Keratinocyte (primary cell): Measurements from ENCODE around the gene DLG5. TPM values are rescaled to one million over a fixed set of nuclear protein-coding genes. Genes with fewer than 3 reads are reported as not detected.
"Not testable (repeated sequence)": the region's sequence is repeated elsewhere in the genome, so short reads cannot be mapped to it uniquely, and the experiment has no call there.

ENCODE experiments used
- DNase-seq: peaks from one replicate; pipeline ENCODE4 v3.0.0-alpha.2; 2011; ENCODE audit warnings: low read depth, missing footprints, low spot score
- FAIRE-seq: peaks from 2 replicates; lab custom pipeline; 2011; peaks lifted over from hg19 to GRCh38; lab: Jason Lieb, UNC
- H2AFZ ChIP-seq: 2 replicates; pipeline ENCODE4 v1.6.0; 2012; ENCODE audit warnings: low read length, control low read depth, inconsistent platforms; ENCODE audit not compliant: control insufficient read depth
- H3K27ac ChIP-seq: 2 replicates; pipeline ENCODE4 v1.5.1; 2011; ENCODE audit warnings: low read length; ENCODE audit not compliant: control insufficient read depth, insufficient read depth
- H3K27me3 ChIP-seq: 3 replicates; pipeline ENCODE4 v1.6.0; 2011; ENCODE audit warnings: low read length; ENCODE audit not compliant: control insufficient read depth, insufficient read depth; ENCODE audit errors: extremely low read depth
- H3K36me3 ChIP-seq, 2 experiments: 2 replicates in 1 of 2; 3 replicates in 1 of 2; pipeline ENCODE4 v1.5.1; 2011; ENCODE audit warnings: low read length in 2 of 2, mild to moderate bottlenecking in 1 of 2; ENCODE audit not compliant: control insufficient read depth in 2 of 2, insufficient read depth in 2 of 2; ENCODE audit errors: extremely low read depth in 1 of 2
- H3K4me1 ChIP-seq: 3 replicates; pipeline ENCODE4 v1.5.1; 2011; ENCODE audit warnings: low read length; ENCODE audit not compliant: control insufficient read depth, insufficient read depth; ENCODE audit errors: extremely low read depth
- H3K4me2 ChIP-seq: 3 replicates; pipeline ENCODE4 v1.6.0; 2011; ENCODE audit warnings: low read depth, low read length; ENCODE audit not compliant: control insufficient read depth, insufficient read depth; ENCODE audit errors: extremely low read depth
- H3K4me3 ChIP-seq, 3 experiments: fragments of 200-600 bp in 1 of 3; sonication (generic) in 1 of 3; 2 replicates in 2 of 3; 3 replicates in 1 of 3; pipeline ENCODE4 v1.5.1; 2011 to 2016; ENCODE audit warnings: low read length in 3 of 3, mild to moderate bottlenecking in 3 of 3, control low read depth in 2 of 3, inconsistent platforms in 1 of 3, low read depth in 1 of 3, mixed read lengths in 1 of 3, mixed run types in 1 of 3, moderate library complexity in 1 of 3; ENCODE audit not compliant: control insufficient read depth in 2 of 3, insufficient read depth in 2 of 3; ENCODE audit errors: extremely low read depth in 1 of 3
- H3K79me2 ChIP-seq: 2 replicates; pipeline ENCODE4 v1.6.0; 2012; ENCODE audit warnings: low read length; ENCODE audit not compliant: control insufficient read depth, insufficient read depth
- H3K9ac ChIP-seq: 3 replicates; pipeline ENCODE4 v1.6.0; 2011; ENCODE audit warnings: low read length; ENCODE audit not compliant: control insufficient read depth, insufficient read depth; ENCODE audit errors: extremely low read depth
- H3K9me1 ChIP-seq: 3 replicates; pipeline ENCODE4 v1.6.0; 2011; ENCODE audit warnings: low read length; ENCODE audit not compliant: control insufficient read depth, insufficient read depth; ENCODE audit errors: extremely low read depth
- H3K9me3 ChIP-seq: 2 replicates; pipeline ENCODE4 v1.5.1; 2012; ENCODE audit warnings: low read depth, low read length; ENCODE audit not compliant: control insufficient read depth
- H4K20me1 ChIP-seq: 3 replicates; pipeline ENCODE4 v1.6.0; 2011; ENCODE audit warnings: low read length; ENCODE audit not compliant: control insufficient read depth, insufficient read depth; ENCODE audit errors: extremely low read depth
- CTCF ChIP-seq, 3 experiments: IDR thresholded peaks in 1 of 3; conservative IDR thresholded peaks in 1 of 3; optimal IDR thresholded peaks in 1 of 3; 2 replicates in 2 of 3; 3 replicates in 1 of 3; pipeline versions ENCODE3 to v1.5.1; 2011; ENCODE audit warnings: low read length in 3 of 3, mild to moderate bottlenecking in 3 of 3, moderate library complexity in 2 of 3, control low read depth in 1 of 3, inconsistent platforms in 1 of 3; ENCODE audit not compliant: insufficient read depth in 2 of 3; ENCODE audit errors: extremely low read depth in 1 of 3
- EZH2 ChIP-seq: IDR thresholded peaks from one replicate; pipeline ENCODE4 v1.6.1; 2012; ENCODE audit warnings: inconsistent platforms, mild to moderate bottlenecking, low read length, moderate library complexity
- dilution Hi-C: fragments of 300-500 bp; cut with MboI; formaldehyde crosslinking; loops from one replicate; pipeline ENCODE4 v1.7.0; 2020; ENCODE audit warnings: low sequenced_read_pairs; ENCODE audit not compliant: extremely low pct_ligation_motif_present
- polyA plus RNA-seq, 5 experiments: library from polyadenylated mRNA; depleted of rRNA in 3 of 5; stranded (reverse) in 3 of 5; stranded (forward) in 1 of 5; unstranded in 1 of 5; fragments of >200 nt; gene quantifications; 1 replicate in 1 of 5; 2 replicates in 3 of 5; 3 replicates in 1 of 5; pipeline versions ENCODE4 v1.2.1 to v1.2.3, GENCODE V29; 2011 to 2012; ENCODE audit warnings: missing spikeins in 2 of 5, low read depth in 1 of 5, low replicate concordance in 1 of 5

The DLG5 gene
- polyA plus RNA-seq, 1 donor (not counting 4 experiments of a cell fraction or from before 2014, with no cell fraction given): 17.2 TPM

GRCh38 chr10:77768039-77768438, 158.5 kb downstream of the DLG5 start:
- no peak overlapping the region for H3K9ac ChIP-seq
- H3K4me1 ChIP-seq: no peaks in the 10 kb centered on the region
- no peak overlapping the region for H3K27ac ChIP-seq
- H3K27me3 ChIP-seq: no peaks in the 10 kb centered on the region
- no peaks in the 10 kb centered on the region for H3K9me1 ChIP-seq
- H3K79me2 ChIP-seq: no peaks in the 10 kb centered on the region
- dilution Hi-C loops: no loop called here
- no peaks in the 10 kb centered on the region for H3K9me3 ChIP-seq
- no peak for DNase-seq
- no peak overlapping the region for H2AFZ ChIP-seq
- TF ChIP-seq EZH2: no peak
- no peak for TF ChIP-seq CTCF (optimal IDR thresholded peaks at IDR 0.05 in 1 of 3, IDR thresholded peaks at IDR 0.05 in 1 of 3, conservative IDR thresholded peaks at IDR 0.05 in 1 of 3; ENCODE audit: extremely low read depth in 1 of 3, insufficient read depth in 2 of 3, low read length in 3 of 3)
- no peak overlapping the region for H3K4me3 ChIP-seq
- no peaks in the 10 kb centered on the region for H4K20me1 ChIP-seq
- FAIRE-seq: no peak
- no peak overlapping the region for H3K4me2 ChIP-seq
- H3K36me3 ChIP-seq: peaks cover 0 to 1% of the 10 kb centered on the region in 2 experiments

GRCh38 chr10:77763453-77764430, 162.8 kb downstream of the DLG5 start:
- Histone ChIP-seq H3K4me1 (peaks cover 3% of the 10 kb centered on the region), H3K79me2 (no peaks in the 10 kb centered on the region), H3K9ac (no peak overlapping the region), H3K4me2 (no peak overlapping the region), H3K36me3 (no peaks in the 10 kb centered on the region), H3K9me1 (no peaks in the 10 kb centered on the region), H3K27me3 (no peaks in the 10 kb centered on the region), H2AFZ (no peak overlapping the region), H3K9me3 (no peaks in the 10 kb centered on the region), H3K4me3 (no peak overlapping the region), H3K27ac (no peak overlapping the region), H4K20me1 (no peaks in the 10 kb centered on the region)
- DNase-seq (no peak), FAIRE-seq (no peak)
- TF ChIP-seq CTCF (optimal IDR thresholded peaks at IDR 0.05 in 1 of 3, IDR thresholded peaks at IDR 0.05 in 1 of 3, conservative IDR thresholded peaks at IDR 0.05 in 1 of 3; ENCODE audit: extremely low read depth in 1 of 3, insufficient read depth in 2 of 3, low read length in 3 of 3) (no peak), EZH2 (no peak)
- dilution Hi-C loops: no loop called here

GRCh38 chr10:77758406-77758805, 168.1 kb downstream of the DLG5 start:
- H3K79me2 ChIP-seq, H4K20me1 ChIP-seq, H3K9ac ChIP-seq, H3K9me1 ChIP-seq, dilution Hi-C loops, H2AFZ ChIP-seq, FAIRE-seq, H3K27ac ChIP-seq, H3K27me3 ChIP-seq, DNase-seq, H3K4me1 ChIP-seq, H3K4me3 ChIP-seq, H3K36me3 ChIP-seq, H3K9me3 ChIP-seq, H3K4me2 ChIP-seq: not testable (repeated sequence)
